ENCODE measurements around the gene HDAC5. TPM values are rescaled to one million over a fixed set of nuclear protein-coding genes. Genes with fewer than 3 reads are reported as not detected.

The HDAC5 gene
- total RNA-seq, result 94.8 and 138 TPM in 2 replicates

DNA sequence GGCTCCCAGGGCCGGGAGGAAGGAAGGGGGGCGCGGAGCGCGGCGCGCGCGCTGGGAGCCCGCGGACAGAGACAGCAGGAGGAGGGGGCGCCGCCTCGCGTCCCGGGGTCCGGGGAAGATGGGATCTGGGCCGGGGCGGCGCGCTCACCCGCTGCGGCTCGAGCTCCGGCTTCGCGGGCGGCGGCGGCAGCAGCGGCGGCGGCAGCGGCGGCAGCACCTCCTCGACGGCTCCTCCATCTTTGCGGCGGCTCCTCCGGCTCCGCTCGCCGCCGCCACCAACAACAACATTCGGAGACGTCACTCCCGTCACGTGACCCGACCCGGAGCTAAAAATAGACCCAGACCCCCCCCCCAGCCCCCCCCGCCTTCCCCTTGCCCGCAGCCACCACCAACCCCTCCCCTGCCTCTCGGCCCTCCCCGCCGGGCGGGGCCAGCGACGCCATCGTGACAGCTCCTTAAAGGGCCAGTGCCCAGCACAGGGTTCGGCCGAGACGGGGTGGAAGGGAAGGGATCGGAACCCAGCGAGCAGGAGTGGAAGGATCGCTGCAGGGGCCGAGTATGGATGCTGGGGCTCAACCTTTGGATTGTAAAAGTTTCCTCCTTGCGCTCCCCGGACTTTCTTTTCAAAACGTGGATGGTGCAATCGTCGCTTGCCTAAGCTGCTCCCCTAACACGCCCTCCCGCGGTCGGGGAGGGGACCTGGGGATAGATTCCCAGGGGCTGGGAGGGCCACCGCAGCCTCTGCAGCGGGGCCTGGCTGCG is at the start of gene HDAC5:
Gene HDAC5 (minus strand): TSS at position 286 of the 762 bp plus-strand sequence. CDS start 6,126 bp downstream, outside the sequence.

DNA sequence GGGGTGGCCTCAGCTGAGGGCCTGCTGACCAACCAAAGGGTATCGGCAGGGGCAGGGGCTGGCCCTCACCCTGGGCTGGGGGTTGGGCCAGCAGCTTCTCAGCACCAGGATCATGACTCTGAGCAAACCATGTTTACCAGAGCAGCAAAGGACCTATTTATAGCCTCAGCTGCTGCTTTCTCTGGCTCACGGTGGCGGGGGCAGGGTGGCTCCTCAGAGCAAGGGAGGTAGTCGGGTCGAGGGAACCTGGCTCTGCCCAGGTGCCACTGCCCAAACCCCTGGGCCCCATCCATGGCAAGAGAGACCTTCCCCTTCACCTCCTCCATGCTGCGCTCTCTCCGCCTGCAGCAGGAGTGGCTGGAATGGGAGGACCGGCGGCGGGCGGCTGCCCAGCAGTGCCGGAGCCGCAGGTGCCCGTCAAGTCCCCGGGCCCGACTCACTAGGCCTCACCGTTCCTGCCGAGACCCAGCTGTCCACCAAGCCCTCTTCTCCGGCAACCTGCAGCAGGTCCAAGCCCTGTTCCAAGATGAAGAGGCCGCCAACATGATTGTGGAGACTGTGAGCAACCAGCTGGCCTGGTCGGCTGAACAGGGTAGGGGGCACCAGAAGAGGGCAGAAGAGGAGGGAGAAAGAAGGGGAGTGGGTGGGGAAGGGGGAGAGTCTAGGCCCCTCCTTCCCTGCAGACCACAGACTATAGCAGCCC is 47.2 kb upstream of the HDAC5 start, which contains the start of gene ASB16:
Gene ASB16 (plus strand): TSS at position 206 of the 703 bp plus-strand sequence. CDS start 86 bp downstream, at position 292.

GRCh38 chr17:44070455-44071197 is 52.8 kb downstream of the HDAC5 start, which contains the start of gene G6PC3:
Gene G6PC3, plus strand, starts transcription at chr17:44070735. Its CDS starts 231 bp downstream, at chr17:44070966.

GRCh38 chr17:44066204-44066930 is 57.1 kb downstream of the HDAC5 start, which contains the start of gene LSM12:
Gene LSM12, minus strand, starts transcription at chr17:44066671. Its CDS starts 84 bp downstream, at chr17:44066587.

Other genes with a start within 250 kb of the HDAC5 start
- 4.3 and 7.4 TPM in 2 replicates for gene MPP2, start 216.1 kb downstream of the HDAC5 start, total RNA-seq
- gene PPY, start 181.2 kb downstream of the HDAC5 start, total RNA-seq, result not detected in 2 replicates
- not detected in 2 replicates for gene PYY, start 169.7 kb downstream of the HDAC5 start, total RNA-seq
- gene NAGS, start 119.0 kb downstream of the HDAC5 start, total RNA-seq, result 3.5 and 5.1 TPM in 2 replicates
- gene TMEM101, start 108.7 kb downstream of the HDAC5 start, total RNA-seq, result 97.4 and 114 TPM in 2 replicates
- 32.4 and 43.7 TPM in 2 replicates for gene LSM12, start 57.0 kb downstream of the HDAC5 start, total RNA-seq
- gene G6PC3, start 52.9 kb downstream of the HDAC5 start, total RNA-seq, result 28.2 and 30.1 TPM in 2 replicates
- gene HROB, start 18.3 kb upstream of the HDAC5 start, total RNA-seq, result 0.83 and 4.7 TPM in 2 replicates
- gene ASB16, start 47.1 kb upstream of the HDAC5 start, total RNA-seq, result 0.33 and 0.73 TPM in 2 replicates
- gene TMUB2, start 63.3 kb upstream of the HDAC5 start, total RNA-seq, result 33.2 and 43.3 TPM in 2 replicates
- gene ATXN7L3, start 76.2 kb upstream of the HDAC5 start, total RNA-seq, result 34.9 and 45.3 TPM in 2 replicates
- gene UBTF, start 96.0 kb upstream of the HDAC5 start, total RNA-seq, result 49.2 and 65.3 TPM in 2 replicates
- gene SLC4A1, start 144.5 kb upstream of the HDAC5 start, total RNA-seq, result not detected in 2 replicates
- 0.99 TPM in 1 of 2 replicates, not detected in the other for gene RUNDC3A, start 185.0 kb upstream of the HDAC5 start, total RNA-seq
- 68.8 and 99.9 TPM in 2 replicates for gene SLC25A39, start 201.2 kb upstream of the HDAC5 start, total RNA-seq
- gene GRN, start 221.7 kb upstream of the HDAC5 start, total RNA-seq, result 246 and 1,457 TPM in 2 replicates
- gene FAM171A2, start 240.2 kb upstream of the HDAC5 start, total RNA-seq, result 3.5 and 15.2 TPM in 2 replicates

Measured in smooth muscle cell of trachea (primary cell).